ENCODE measurements around the gene HECTD2. TPM values are rescaled to one million over a fixed set of nuclear protein-coding genes. Genes with fewer than 3 reads are reported as not detected.
"Not testable (repeated sequence)": the region's sequence is repeated elsewhere in the genome, so short reads cannot be mapped to it uniquely, and the experiment has no call there.

The HECTD2 gene
- total RNA-seq, 1 experiment from 2014 or later: 11.5 TPM

GRCh38 chr10:91385306-91386085 lies 24.6 kb upstream of the HECTD2 start:
- no peak overlapping the region for H3K27ac ChIP-seq (ENCODE audit: low read length)
- H3K9me3 ChIP-seq (ENCODE audit: control insufficient read depth, insufficient read depth, low read depth, low read length): no peaks in the 10 kb centered on the region
- in situ Hi-C loops (cut with HindIII; ENCODE audit: low pct_unique_long_range_greater_than_20kb, low sequenced_read_pairs) (no loop called here), intact Hi-C loops (cut with micrococcal nuclease; ENCODE audit: unreplicated experiment) (loop anchor here (5.0 kb wide), 2 partner anchors 167 to 362 kb away; no protein-coding TSS in a partner anchor)
- DNase-seq (ENCODE audit: low read depth, low spot score): no peak
- ChIA-PET CTCF (no interaction called here), POLR2A (no interaction called here)
- no peaks in the 10 kb centered on the region for H3K4me1 ChIP-seq (ENCODE audit: control insufficient read depth, insufficient read depth, low read length)
- TF ChIP-seq, protein P1, sequence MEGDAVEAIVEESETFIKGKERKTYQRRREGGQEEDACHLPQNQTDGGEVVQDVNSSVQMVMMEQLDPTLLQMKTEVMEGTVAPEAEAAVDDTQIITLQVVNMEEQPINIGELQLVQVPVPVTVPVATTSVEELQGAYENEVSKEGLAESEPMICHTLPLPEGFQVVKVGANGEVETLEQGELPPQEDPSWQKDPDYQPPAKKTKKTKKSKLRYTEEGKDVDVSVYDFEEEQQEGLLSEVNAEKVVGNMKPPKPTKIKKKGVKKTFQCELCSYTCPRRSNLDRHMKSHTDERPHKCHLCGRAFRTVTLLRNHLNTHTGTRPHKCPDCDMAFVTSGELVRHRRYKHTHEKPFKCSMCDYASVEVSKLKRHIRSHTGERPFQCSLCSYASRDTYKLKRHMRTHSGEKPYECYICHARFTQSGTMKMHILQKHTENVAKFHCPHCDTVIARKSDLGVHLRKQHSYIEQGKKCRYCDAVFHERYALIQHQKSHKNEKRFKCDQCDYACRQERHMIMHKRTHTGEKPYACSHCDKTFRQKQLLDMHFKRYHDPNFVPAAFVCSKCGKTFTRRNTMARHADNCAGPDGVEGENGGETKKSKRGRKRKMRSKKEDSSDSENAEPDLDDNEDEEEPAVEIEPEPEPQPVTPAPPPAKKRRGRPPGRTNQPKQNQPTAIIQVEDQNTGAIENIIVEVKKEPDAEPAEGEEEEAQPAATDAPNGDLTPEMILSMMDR (IDR thresholded peaks at IDR 0.05): no peak
- no peak for TF ChIP-seq POLR2AphosphoS5 (IDR thresholded peaks at IDR 0.05; ENCODE audit: low read depth, low read length)
- TF ChIP-seq SIN3A (IDR thresholded peaks at IDR 0.05; ENCODE audit: borderline replicate concordance, insufficient read depth, low read depth, low read length): no peak
- no peak for TF ChIP-seq TCF7L2 (IDR thresholded peaks at IDR 0.05; ENCODE audit: low read depth, low read length)
- TF ChIP-seq, protein P2, sequence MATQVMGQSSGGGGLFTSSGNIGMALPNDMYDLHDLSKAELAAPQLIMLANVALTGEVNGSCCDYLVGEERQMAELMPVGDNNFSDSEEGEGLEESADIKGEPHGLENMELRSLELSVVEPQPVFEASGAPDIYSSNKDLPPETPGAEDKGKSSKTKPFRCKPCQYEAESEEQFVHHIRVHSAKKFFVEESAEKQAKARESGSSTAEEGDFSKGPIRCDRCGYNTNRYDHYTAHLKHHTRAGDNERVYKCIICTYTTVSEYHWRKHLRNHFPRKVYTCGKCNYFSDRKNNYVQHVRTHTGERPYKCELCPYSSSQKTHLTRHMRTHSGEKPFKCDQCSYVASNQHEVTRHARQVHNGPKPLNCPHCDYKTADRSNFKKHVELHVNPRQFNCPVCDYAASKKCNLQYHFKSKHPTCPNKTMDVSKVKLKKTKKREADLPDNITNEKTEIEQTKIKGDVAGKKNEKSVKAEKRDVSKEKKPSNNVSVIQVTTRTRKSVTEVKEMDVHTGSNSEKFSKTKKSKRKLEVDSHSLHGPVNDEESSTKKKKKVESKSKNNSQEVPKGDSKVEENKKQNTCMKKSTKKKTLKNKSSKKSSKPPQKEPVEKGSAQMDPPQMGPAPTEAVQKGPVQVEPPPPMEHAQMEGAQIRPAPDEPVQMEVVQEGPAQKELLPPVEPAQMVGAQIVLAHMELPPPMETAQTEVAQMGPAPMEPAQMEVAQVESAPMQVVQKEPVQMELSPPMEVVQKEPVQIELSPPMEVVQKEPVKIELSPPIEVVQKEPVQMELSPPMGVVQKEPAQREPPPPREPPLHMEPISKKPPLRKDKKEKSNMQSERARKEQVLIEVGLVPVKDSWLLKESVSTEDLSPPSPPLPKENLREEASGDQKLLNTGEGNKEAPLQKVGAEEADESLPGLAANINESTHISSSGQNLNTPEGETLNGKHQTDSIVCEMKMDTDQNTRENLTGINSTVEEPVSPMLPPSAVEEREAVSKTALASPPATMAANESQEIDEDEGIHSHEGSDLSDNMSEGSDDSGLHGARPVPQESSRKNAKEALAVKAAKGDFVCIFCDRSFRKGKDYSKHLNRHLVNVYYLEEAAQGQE (IDR thresholded peaks at IDR 0.05; ENCODE audit: insufficient read depth in 1 of 2, low read depth in 2 of 2, low read length in 1 of 2): no peak
- H3K4me3 ChIP-seq (ENCODE audit: low read depth in 2 of 2, low read length in 2 of 2): no peak overlapping the region
- H3K27me3 ChIP-seq (ENCODE audit: control insufficient read depth, insufficient read depth, low read length): peaks cover 23% of the 10 kb centered on the region
- no TSS peak for BruUV-seq (replicated peaks)
- no peaks in the 10 kb centered on the region for H3K36me3 ChIP-seq (ENCODE audit: control insufficient read depth, insufficient read depth, low read length)
- no peak for ATAC-seq

DNA sequence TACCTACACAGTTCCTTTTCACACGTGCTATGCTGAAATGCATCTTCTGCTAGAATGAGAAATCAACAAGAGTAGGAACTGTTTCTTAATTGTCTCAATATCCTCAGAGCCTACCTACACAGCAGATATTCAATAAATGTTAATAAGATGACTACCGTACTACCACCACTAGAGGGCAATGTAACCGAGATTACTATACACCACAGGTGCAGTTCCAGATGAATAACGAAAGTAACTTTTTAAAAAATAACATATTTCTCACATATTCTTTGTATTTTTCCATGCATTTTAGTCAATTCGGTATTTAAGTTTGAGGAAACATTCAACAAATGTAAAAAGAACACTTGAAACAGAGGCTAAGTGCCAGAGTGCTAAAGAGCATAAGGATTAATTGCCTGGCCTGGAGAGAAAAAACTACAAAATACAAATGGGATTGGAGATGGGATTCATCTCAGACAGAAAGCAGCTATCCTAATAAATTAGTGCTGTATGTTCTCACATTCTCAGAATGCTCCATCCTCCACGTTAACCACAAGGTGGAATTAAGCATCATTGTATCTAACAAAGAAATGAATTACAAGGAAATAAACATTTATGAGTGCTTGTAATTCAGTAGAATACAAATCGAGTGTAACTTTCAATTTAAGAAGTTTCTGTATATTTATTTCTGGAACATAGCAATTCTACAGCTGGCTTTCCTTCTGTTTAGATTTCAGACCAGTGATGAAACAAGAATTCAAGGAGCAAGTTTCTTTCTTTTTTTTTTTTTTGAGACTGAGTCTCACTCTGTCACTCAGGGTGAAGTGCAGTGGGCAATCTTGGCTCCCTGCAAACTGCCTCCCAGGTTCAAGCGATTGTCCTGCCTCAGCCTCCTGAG lies 20.3 kb upstream of the HECTD2 start:
- CTCF ChIA-PET: interaction anchor here (0.6 to 1.4 kb wide), 2 partner anchors 136 to 246 kb away, joined by 3 read pairs; no protein-coding TSS in a partner anchor
- peak; percentile 93 for ATAC-seq
- intact Hi-C loops (cut with micrococcal nuclease; ENCODE audit: unreplicated experiment): loop anchor here (5.0 to 10.0 kb wide), 4 partner anchors 162 to 525 kb away; no protein-coding TSS in a partner anchor
- no peaks in the 10 kb centered on the region for H3K36me3 ChIP-seq (ENCODE audit: control insufficient read depth, insufficient read depth, low read length)
- in situ Hi-C loops (cut with HindIII; ENCODE audit: low pct_unique_long_range_greater_than_20kb, low sequenced_read_pairs): no loop called here
- no peak for DNase-seq (ENCODE audit: low read depth, low spot score)
- no peak overlapping the region for H3K4me3 ChIP-seq (ENCODE audit: low read depth in 2 of 2, low read length in 2 of 2)
- BruUV-seq (replicated peaks): no TSS peak
- no peak overlapping the region for H3K27ac ChIP-seq (ENCODE audit: low read length)
- H3K27me3 ChIP-seq (ENCODE audit: control insufficient read depth, insufficient read depth, low read length): peaks cover 21% of the 10 kb centered on the region
- no peaks in the 10 kb centered on the region for H3K9me3 ChIP-seq (ENCODE audit: control insufficient read depth, insufficient read depth, low read depth, low read length)
- no peaks in the 10 kb centered on the region for H3K4me1 ChIP-seq (ENCODE audit: control insufficient read depth, insufficient read depth, low read length)
- POLR2A ChIA-PET: interaction anchor here (0.6 kb wide), 1 partner anchor 31 kb away, joined by 5 read pairs; no protein-coding TSS in a partner anchor
- TF ChIP-seq POLR2AphosphoS5 (IDR thresholded peaks at IDR 0.05; ENCODE audit: low read depth, low read length) (no peak), SIN3A (IDR thresholded peaks at IDR 0.05; ENCODE audit: borderline replicate concordance, insufficient read depth, low read depth, low read length) (no peak)
- TF ChIP-seq, protein P1 (IDR thresholded peaks at IDR 0.05): peak; percentile 73; the same call in 1 of the 2 replicates

- H3K9me3 ChIP-seq (ENCODE audit: control insufficient read depth, insufficient read depth, low read depth, low read length); H3K36me3 ChIP-seq (ENCODE audit: control insufficient read depth, insufficient read depth, low read length); DNase-seq (ENCODE audit: low read depth, low spot score); H3K27ac ChIP-seq (ENCODE audit: low read length); BruUV-seq (replicated peaks); ATAC-seq; H3K4me3 ChIP-seq (ENCODE audit: low read depth in 2 of 2, low read length in 2 of 2); in situ Hi-C loops (cut with HindIII; ENCODE audit: low pct_unique_long_range_greater_than_20kb, low sequenced_read_pairs); H3K4me1 ChIP-seq (ENCODE audit: control insufficient read depth, insufficient read depth, low read length): not testable (repeated sequence)
- H3K27me3 ChIP-seq (ENCODE audit: control insufficient read depth, insufficient read depth, low read length): peaks cover 15% of the 10 kb centered on the region
- intact Hi-C loops (cut with micrococcal nuclease; ENCODE audit: unreplicated experiment): loop anchor here (5.0 to 10.0 kb wide), 2 partner anchors 247 to 524 kb away; no protein-coding TSS in a partner anchor
- POLR2A ChIA-PET: interaction anchor here (0.6 kb wide), 1 partner anchor 31 kb away, joined by 5 read pairs; no protein-coding TSS in a partner anchor
- CTCF ChIA-PET: interaction anchor here (1.4 kb wide), 1 partner anchor 245 kb away, joined by 3 read pairs; no protein-coding TSS in a partner anchor
These were observed 19.7 kb upstream of the HECTD2 start for GRCh38 chr10:91390513-91390825.
